ENCODE results near the gene LRRC45.

The LRRC45 gene

GRCh38 chr17:82008258-82008940, 14.7 kb upstream of the LRRC45 start:
- no peak for DNase-seq

- no peak for DNase-seq
Measured at GRCh38 chr17:82008941-82009405, 14.1 kb upstream of the LRRC45 start.

- DNase-seq = no peak
Measured at GRCh38 chr17:82009413-82009812, 13.7 kb upstream of the LRRC45 start.

DNA sequence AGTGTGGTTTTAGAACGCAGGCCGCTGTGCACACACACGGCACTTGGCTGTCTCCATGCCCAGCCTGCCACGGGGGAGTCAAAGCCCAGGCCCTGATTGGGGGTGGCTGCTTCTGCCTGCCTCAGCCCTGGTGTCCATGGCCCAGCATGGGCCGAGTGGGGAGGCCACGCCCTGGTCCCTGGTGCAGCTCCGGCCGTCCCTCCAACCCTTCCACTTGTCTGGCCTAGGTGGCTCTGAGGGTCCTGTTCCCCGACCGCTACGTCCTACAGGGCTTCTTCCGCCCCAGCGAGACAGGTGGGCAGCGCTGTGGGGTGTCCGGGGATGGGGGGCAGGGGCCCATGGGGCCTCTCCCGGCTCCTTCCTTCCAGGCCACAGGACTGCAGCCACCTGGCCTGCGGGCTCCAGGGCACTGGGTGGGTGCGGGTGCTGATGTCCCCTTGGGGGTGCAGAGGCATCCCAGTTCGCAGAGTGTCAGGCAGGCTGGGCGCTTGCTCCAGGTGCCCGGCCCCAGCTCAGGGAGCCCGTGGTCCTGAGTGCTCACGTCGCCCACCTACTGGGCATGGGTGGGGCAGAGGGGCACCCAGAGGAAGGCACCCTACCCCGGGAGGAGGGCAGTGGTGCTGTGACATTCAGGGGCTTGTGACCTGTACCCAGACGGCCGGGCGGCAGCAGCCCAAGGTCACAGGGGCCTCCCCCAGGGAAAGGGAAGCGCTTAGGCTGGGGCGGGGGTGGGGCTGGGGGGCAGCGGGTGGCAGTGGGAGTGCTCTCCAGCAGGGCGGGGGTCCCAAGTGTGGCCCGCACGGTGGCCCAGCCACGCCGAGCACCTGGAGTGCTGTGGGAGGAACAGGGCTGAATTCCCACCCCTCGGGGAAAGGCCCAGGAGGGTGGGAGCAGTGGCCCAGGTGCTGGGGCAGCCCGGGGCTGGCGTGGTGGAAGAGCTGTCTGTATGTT, 12.3 kb upstream of the LRRC45 start:
- no peak for DNase-seq

GRCh38 chr17:82011617-82012187, 11.4 kb upstream of the LRRC45 start:
- no peak for DNase-seq

DNA sequence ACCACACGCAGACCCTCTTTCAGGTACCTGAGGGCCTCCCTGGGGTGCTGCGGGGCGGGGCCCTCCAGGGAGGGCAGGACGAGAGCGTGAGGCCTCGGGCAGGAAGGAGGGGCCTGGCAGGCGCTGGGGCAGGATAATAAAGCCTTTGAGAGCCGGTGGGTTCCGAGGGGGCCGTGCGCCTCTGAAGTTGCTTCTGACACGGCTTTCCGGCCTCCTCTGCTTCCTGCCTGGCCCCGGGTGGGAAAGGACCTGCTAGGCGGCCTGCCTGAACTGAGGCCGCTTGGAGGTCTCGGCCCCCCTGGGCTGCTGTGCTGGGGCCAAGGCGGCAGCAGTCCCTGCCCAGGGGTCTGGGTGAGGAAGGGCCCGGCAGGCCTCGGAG, 10.9 kb upstream of the LRRC45 start:
- no peak for DNase-seq

- DNase-seq = no peak
Measured at GRCh38 chr17:82012640-82013295, 10.3 kb upstream of the LRRC45 start.

DNA sequence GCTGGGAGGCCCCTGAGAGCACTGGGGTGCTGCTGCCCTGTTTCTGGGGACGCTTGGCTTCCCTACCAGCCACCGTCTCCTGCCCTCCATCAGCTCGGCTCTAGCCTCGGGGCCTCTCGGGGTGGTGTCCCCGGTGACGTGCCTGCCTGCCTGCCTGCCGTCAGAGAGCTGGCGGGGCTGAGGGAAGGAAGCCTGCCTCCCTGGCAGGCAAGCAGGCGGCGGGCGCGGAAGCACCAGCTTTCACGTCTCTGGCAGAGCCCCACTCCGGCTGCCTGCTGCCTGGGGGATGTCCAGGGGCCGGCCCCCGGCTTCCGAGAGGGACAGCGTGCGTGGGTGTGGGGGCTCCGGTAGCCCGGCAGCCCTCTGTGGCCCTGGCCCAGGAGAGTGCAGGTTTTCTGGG, 9.8 kb upstream of the LRRC45 start:
- DNase-seq = no peak

GRCh38 chr17:82013772-82014321, 9.3 kb upstream of the LRRC45 start:
- no peak for DNase-seq

- DNase-seq = no peak
Measured at GRCh38 chr17:82014432-82014831, 8.7 kb upstream of the LRRC45 start.

GRCh38 chr17:82014971-82015310, 8.2 kb upstream of the LRRC45 start:
- DNase-seq = no peak

DNA sequence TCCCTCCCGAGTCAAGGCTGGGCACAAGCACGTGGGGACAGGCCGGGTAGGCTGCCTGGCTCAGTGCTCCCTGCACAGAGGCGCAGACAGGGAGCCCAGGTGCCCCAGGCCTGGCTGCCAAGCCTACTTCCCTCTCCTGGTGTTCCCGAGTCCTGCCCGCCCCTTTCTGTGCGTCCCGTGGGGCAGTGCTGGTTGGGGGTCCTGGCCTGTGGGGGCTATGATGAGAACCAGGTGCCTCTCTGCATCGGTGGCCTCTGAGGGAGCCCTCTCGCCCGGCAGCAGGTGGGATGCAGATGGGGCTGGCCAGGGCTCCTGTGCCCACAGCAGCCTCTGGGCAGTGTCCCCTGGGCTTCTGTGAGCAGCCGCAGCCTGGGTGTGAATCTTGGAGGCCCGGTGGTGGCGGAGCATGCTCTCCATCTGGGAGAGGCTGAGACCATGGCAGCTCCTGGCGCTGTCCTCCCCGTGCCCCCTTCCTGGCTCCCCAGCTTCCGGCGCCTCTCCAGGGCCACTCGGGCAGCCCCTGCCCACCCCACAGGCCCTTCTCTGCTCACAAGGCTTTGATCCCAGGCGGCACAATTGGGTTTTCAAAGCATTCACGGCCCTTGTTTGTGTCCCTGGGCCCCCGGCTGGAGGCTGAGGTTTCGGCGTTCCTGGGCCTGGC, 7.7 kb upstream of the LRRC45 start:
- no peak for DNase-seq

- DNase-seq = no peak
Measured at GRCh38 chr17:82016061-82016874, 6.8 kb upstream of the LRRC45 start.

GRCh38 chr17:82016875-82017459, 6.1 kb upstream of the LRRC45 start:
- no peak for DNase-seq

- DNase-seq = no peak
Measured at GRCh38 chr17:82017612-82018151, 5.4 kb upstream of the LRRC45 start.

- no peak for DNase-seq
Measured at GRCh38 chr17:82018152-82018988, 4.7 kb upstream of the LRRC45 start.

- DNase-seq = no peak
Measured at GRCh38 chr17:82018989-82019689, 4.0 kb upstream of the LRRC45 start.

DNA sequence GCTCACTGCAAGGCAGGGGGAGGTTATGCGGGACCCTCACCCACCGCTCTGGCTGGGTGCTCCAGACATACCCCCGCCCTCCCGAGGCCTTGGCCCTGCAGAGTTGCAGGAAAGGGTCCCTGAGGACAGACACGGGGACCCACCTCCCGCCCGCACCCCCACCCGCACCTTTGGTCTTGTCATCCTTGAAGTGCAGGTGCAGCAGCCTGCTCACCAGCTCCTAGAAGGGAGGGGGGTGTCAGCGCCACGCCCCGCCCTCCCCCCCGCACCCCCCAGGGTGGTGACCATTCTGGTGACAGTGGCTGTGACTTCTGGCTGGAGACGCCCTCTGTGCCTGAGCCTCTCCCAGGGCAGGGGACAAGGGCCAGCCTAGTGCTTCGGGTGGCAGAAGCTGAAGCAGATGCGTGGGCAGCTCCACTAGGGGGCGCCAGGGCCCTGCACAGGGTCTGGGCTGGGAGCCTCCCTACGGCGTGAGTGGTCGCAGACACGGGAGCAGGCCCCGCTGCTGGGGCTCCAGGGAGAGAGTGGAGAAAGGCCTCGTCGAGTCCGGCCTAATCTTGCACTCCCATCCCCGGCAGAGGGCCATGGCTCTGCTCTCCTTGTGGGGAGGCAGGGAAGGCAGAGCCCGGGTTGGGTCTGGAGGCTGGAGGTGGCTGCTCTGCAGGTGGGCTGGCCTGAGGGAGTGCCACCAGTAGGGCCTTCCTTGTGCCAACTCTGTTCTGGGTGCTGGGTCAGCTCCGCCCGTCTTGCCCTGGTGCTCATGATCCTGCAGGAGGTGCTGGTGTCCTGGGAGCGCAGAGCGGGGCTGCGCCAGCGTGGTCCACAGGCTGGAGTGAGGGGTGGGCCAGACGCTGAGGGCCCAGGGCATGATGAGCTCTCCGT, 3.2 kb upstream of the LRRC45 start:
- DNase-seq = no peak

All from SIG-M5 (cell line).